Natural killer cell treated with Interleukin-12 subunit alpha and Interleukin-12 subunit beta and Interleukin-15 and Interleukin-18, amount 100 ng/mL, for 72 hours (primary cell): ENCODE measurements around the gene NRXN3. TPM values are rescaled to one million over a fixed set of nuclear protein-coding genes. Genes with fewer than 3 reads are reported as not detected.

Experiments used
- ATAC-seq, 2 donors: fragments of 150-1000 bp; cut with Tn5 transposase in 1 of 2; sonication (Bioruptor Pico), chemical (Tn5 transposase) in 1 of 2; 2 replicates each; pipeline ENCODE4 v1.10.0; 2021
- DNase-seq: peaks from one replicate; pipeline ENCODE4 v3.0.0; 2022; ENCODE audit warnings: low spot score
- H3K27ac Mint-ChIP-seq, 2 donors: 1 replicate in 1 of 2; 2 replicates in 1 of 2; pipeline ENCODE4 v1.8.0; 2022; ENCODE audit warnings: mixed read lengths in 2 of 2, mild to moderate bottlenecking in 1 of 2, moderate library complexity in 1 of 2
- H3K27me3 Mint-ChIP-seq, 2 donors: 1 replicate in 1 of 2; 2 replicates in 1 of 2; pipeline ENCODE4 v1.8.0; 2022; ENCODE audit warnings: mixed read lengths in 2 of 2
- H3K36me3 Mint-ChIP-seq: one replicate; pipeline ENCODE4 v1.8.0; 2022; ENCODE audit warnings: mixed read lengths
- H3K4me1 Mint-ChIP-seq, 2 donors: 1 replicate in 1 of 2; 2 replicates in 1 of 2; pipeline ENCODE4 v1.8.0; 2022; ENCODE audit warnings: low read depth in 2 of 2, mixed read lengths in 2 of 2, mild to moderate bottlenecking in 1 of 2
- H3K4me3 Mint-ChIP-seq: one replicate; pipeline ENCODE4 v1.8.0; 2022; ENCODE audit warnings: mixed read lengths
- H3K9me3 Mint-ChIP-seq: 2 replicates; pipeline ENCODE4 v1.8.0; 2022; ENCODE audit warnings: mixed read lengths
- total RNA-seq, 2 donors: library from RNA; stranded (reverse); gene quantifications; one replicate each; pipeline ENCODE4 v1.2.3, GENCODE V29; 2022

NRXN3 gene
- total RNA-seq, 2 donors from 2014 or later, result not detected

DNA sequence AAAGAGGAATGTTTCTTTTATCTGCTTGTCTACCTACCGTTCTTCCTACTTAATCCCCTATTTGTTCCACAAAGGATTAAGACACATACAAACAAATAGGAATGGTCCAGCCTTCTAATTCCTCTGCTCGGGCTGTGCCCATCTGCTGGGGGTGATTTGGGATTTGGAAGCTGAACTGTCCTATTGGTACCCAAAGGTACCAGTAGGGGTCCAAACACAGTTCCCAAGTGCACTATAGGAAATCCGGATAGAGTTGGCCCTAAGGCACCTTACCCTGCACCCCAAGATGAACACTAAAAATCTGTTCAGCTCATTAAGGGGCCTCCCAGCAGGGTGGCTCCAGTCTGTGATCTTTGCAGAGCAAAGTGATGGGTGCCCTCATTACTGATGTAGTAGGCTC is 566.9 kb downstream of the NRXN3 start:
- Mint-ChIP-seq H3K27me3 (peaks cover 0 to 8% of the 10 kb centered on the region in 2 donors), H3K36me3 (no peaks in the 10 kb centered on the region), H3K9me3 (no peaks in the 10 kb centered on the region), H3K27ac (no peak overlapping the region), H3K4me1 (no peaks in the 10 kb centered on the region), H3K4me3 (no peak overlapping the region)
- ATAC-seq, result no peak
- DNase-seq, result no peak

DNA sequence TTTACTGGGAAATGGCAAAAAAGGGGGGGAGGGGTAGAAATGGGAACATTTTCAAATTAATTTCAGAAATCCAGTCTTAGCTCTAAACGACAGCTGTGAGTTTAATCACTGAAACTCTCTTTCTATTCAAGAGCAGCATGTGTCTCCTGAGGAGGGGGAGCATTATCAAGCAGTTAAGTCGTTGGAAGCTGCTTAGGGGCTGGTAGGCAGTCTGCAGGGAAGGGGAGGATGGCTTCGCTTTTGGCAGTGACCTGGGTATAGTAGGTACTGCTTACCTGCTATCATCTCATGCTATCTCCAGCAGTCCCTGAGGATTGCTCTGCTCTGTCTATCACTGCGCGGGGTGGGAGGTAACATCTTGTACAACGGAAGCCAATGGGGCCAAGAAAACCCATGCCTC is 567.4 kb downstream of the NRXN3 start:
- no peaks in the 10 kb centered on the region for H3K4me1 Mint-ChIP-seq
- ATAC-seq, result no peak
- H3K27ac Mint-ChIP-seq, result no peak overlapping the region
- no peak overlapping the region for H3K4me3 Mint-ChIP-seq
- no peaks in the 10 kb centered on the region for H3K36me3 Mint-ChIP-seq
- DNase-seq, result no peak
- no peaks in the 10 kb centered on the region for H3K9me3 Mint-ChIP-seq
- peaks cover 0 to 8% of the 10 kb centered on the region in 2 donors for H3K27me3 Mint-ChIP-seq

DNA sequence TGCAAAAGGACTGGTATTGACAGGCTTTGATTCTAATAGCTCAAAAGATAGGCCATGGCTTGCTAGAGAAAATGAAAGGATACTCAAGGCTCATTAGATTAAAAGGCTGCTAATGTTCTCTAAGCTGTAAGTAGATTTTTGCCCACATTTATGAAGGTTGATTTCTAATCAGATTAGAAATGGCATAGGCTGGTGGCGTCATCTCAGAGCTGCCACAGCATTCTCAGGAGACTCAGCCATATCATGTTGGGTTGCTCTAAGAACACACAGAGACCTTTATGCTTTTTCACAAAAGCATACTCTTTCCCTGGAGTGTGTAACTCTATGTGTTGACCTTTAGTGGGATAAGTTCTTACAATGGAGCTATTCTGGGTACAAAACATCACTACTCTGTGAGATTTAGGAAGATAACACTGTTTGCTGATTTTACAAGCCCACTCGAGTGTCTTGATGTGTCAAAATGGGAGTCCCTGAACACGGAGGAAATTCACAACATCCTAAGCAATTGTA is 576.0 kb downstream of the NRXN3 start:
- Mint-ChIP-seq H3K4me1 (no peaks in the 10 kb centered on the region), H3K9me3 (peaks cover 5% of the 10 kb centered on the region), H3K36me3 (no peaks in the 10 kb centered on the region), H3K27ac (no peak overlapping the region), H3K27me3 (peaks cover 0 to 2% of the 10 kb centered on the region in 2 donors), H3K4me3 (no peak overlapping the region)
- ATAC-seq (no peak), DNase-seq (no peak)

DNA sequence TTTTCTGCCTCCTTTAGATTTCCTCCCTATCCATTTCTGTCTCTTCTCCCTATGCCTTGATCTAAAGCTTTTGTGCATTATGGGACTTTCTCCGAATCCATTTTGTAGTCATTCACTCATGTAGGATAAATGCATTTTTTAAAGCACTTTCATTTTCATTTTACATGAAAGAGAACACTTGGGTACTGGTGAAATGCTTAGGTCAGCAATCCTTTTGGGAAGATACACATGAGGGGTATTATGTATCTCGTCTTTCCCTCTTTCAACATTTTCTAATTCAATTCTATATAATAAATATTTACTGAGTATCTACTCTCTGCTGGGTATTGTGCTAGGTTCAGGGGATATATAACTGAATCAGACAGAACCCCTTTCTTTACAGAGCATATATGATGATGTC is 577.6 kb downstream of the NRXN3 start:
- ATAC-seq (no peak), DNase-seq (no peak)
- Mint-ChIP-seq H3K9me3 (peaks cover 11% of the 10 kb centered on the region), H3K36me3 (no peaks in the 10 kb centered on the region), H3K4me1 (no peaks in the 10 kb centered on the region), H3K27ac (no peak overlapping the region), H3K27me3 (peaks cover 0 to 2% of the 10 kb centered on the region in 2 donors), H3K4me3 (no peak overlapping the region)

DNA sequence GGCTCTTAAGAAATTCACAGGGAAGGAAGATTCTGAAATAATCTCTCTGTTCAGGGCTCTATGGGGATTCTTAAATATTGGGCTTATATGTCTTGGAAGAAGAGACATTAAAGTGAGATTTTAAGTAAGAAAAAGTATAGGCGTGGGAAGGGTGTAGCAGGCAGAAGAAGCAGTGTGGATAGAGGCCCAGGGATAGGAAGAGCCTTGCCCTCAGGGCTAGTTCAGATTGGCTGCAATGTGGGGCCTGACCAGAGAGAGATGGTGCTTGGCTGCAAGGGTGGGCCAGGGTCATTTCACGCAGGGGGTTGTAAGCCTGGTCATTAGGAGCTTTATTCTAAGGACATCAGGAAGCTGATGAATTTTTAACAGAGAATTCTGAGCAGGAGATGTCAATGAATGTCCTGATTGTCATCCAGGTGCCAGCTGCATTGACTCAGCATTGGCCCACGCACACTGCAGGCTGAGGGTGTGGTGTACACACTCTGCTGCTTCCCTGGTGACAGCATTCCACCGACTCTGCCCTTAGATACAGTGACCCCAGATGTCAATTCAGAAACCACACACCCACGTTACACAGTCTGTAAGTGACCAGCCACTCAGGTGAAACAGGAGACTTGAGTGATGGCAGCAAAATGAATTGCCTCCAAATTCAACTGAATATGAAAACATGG is 582.5 kb downstream of the NRXN3 start:
- H3K27me3 Mint-ChIP-seq, result no peaks in the 10 kb centered on the region
- H3K9me3 Mint-ChIP-seq, result peaks cover 14% of the 10 kb centered on the region
- no peak overlapping the region for H3K27ac Mint-ChIP-seq
- no peak overlapping the region for H3K4me3 Mint-ChIP-seq
- DNase-seq, result no peak
- H3K36me3 Mint-ChIP-seq, result no peaks in the 10 kb centered on the region
- no peak for ATAC-seq
- no peaks in the 10 kb centered on the region for H3K4me1 Mint-ChIP-seq

DNA sequence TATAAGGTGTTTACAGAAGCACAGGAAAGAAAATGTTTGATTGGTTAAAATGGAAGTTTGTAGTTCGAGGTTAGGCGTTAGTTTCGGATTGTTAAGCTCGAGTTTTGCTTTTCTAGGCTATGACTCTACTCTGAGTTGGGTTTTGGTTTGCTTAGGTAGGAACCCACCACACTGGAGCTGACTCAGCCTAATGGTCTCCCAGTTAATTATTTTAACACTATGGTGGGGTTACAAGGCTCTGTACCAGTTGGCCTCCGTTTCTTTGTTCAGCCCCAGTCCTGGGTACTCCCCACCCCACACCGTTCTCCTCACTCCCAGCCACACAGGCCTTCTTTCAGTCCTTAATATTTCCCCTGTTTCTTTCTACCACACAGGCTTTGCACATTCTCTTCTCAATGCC is 583.9 kb downstream of the NRXN3 start:
- H3K27me3 Mint-ChIP-seq, result no peaks in the 10 kb centered on the region
- DNase-seq (no peak), ATAC-seq (peak in 1 of 2 donors; percentile 28)
- no peak overlapping the region for H3K4me3 Mint-ChIP-seq
- H3K27ac Mint-ChIP-seq, result no peak overlapping the region
- peaks cover 8% of the 10 kb centered on the region for H3K9me3 Mint-ChIP-seq
- H3K4me1 Mint-ChIP-seq, result no peaks in the 10 kb centered on the region
- no peaks in the 10 kb centered on the region for H3K36me3 Mint-ChIP-seq

DNA sequence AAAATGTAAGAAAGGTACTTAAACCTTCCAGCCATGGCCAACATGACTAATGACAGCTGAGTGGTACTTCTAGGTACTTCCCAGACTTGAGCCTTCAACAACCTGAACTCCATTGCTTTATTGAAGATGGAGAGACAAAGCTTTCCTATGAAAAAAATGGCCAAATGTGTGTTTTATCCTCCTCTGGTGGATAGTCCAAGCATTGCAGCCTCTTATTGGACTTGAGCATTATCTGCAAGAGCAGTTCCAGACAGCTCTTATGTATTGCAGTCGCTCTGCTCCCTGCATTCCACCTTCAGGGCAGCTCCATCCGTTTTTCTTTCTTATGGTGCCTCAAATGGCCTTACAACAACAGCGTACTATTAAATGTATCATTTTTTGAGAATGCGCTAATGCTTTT is 588.2 kb downstream of the NRXN3 start:
- ATAC-seq (no peak), DNase-seq (no peak)
- H3K9me3 Mint-ChIP-seq, result peaks cover 9% of the 10 kb centered on the region
- no peaks in the 10 kb centered on the region for H3K36me3 Mint-ChIP-seq
- no peaks in the 10 kb centered on the region for H3K27me3 Mint-ChIP-seq
- no peak overlapping the region for H3K4me3 Mint-ChIP-seq
- H3K27ac Mint-ChIP-seq, result no peak overlapping the region
- no peaks in the 10 kb centered on the region for H3K4me1 Mint-ChIP-seq

DNA sequence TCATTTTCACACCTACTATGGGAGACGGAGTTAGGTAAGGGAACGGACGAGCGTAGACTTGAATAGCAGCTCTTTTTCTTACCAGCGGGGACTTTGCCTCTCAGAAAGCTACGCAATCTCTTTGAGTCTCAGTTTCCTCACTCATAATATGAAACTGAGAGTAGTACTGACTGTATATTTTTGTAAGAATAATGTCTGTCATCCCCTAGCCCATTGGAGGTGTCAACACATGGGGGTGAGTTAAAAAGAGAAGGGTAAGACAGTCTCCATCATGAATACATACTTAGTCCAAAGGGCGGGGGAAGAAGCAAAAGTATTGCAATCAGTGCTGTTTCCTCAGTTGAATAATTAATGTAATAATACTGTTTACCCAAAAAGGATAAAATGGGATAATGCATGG is 592.2 kb downstream of the NRXN3 start:
- Mint-ChIP-seq H3K27ac (no peak overlapping the region), H3K4me1 (no peaks in the 10 kb centered on the region), H3K4me3 (no peak overlapping the region), H3K9me3 (peaks cover 6% of the 10 kb centered on the region), H3K36me3 (no peaks in the 10 kb centered on the region), H3K27me3 (no peaks in the 10 kb centered on the region)
- no peak for ATAC-seq
- no peak for DNase-seq

DNA sequence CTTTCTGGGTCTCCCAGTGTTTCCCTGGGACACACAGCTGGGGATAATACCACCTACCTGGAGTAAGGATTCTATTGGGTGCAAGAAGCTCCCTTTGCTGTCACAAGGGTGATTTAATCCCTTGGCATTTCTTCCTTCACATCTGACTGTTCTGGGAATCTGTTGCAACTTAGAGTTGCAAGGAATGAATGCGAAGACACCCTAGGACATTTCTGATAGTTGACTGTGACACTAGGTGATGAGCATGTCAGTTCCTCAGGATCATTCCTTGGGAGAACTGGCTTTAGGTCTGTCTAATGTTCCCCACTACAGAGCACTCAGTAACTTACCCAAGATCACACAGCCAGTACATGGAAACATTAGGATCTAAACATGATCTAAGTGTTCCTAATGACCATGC is 593.6 kb downstream of the NRXN3 start:
- H3K27ac Mint-ChIP-seq, result no peak overlapping the region
- no peaks in the 10 kb centered on the region for H3K36me3 Mint-ChIP-seq
- ATAC-seq (no peak), DNase-seq (no peak)
- no peaks in the 10 kb centered on the region for H3K27me3 Mint-ChIP-seq
- peaks cover 6% of the 10 kb centered on the region for H3K9me3 Mint-ChIP-seq
- no peak overlapping the region for H3K4me3 Mint-ChIP-seq
- no peaks in the 10 kb centered on the region for H3K4me1 Mint-ChIP-seq

DNA sequence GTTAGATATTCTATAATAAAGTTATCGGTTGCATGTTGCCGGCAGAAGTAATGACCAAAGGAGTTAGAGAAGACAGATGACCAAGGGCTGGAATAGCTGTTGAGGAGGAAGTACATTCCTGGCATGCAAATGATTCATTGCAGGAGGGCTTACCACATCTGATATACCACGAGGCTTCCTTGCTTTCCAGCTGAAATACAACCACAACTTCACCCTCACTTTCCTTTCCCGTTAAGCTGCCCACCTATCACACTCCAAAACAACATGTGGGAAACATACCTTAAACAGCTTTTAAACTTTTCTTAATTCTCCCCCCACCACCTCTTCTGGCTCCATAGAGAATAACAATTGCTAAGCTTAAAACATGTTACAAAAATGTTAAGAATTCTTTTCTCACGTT is 594.1 kb downstream of the NRXN3 start:
- DNase-seq (no peak), ATAC-seq (no peak)
- no peaks in the 10 kb centered on the region for H3K27me3 Mint-ChIP-seq
- H3K4me1 Mint-ChIP-seq, result no peaks in the 10 kb centered on the region
- H3K36me3 Mint-ChIP-seq, result no peaks in the 10 kb centered on the region
- peaks cover 6% of the 10 kb centered on the region for H3K9me3 Mint-ChIP-seq
- no peak overlapping the region for H3K27ac Mint-ChIP-seq
- no peak overlapping the region for H3K4me3 Mint-ChIP-seq

DNA sequence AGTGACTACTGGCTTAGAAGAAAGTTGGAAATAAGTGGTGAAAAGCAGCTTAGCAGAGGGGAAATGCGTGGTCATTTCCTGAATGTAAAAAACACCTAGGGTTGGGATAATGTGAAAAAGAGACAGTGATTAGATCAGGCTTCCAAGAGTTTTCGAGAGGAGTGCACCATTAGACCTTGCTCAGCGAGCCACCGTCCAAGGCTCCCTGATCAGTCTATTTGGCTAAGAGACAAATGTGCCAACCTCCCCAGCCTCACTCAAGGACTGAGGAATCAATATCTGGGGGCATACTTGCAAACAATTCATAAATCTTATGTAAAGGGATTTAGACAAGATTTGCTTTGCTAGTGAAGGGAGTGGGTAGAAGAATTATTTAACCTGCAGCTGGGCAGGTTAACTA is 594.5 kb downstream of the NRXN3 start:
- Mint-ChIP-seq H3K27ac (no peak overlapping the region), H3K9me3 (peaks cover 7% of the 10 kb centered on the region), H3K27me3 (no peaks in the 10 kb centered on the region), H3K36me3 (no peaks in the 10 kb centered on the region), H3K4me1 (no peaks in the 10 kb centered on the region), H3K4me3 (no peak overlapping the region)
- no peak for ATAC-seq
- no peak for DNase-seq

DNA sequence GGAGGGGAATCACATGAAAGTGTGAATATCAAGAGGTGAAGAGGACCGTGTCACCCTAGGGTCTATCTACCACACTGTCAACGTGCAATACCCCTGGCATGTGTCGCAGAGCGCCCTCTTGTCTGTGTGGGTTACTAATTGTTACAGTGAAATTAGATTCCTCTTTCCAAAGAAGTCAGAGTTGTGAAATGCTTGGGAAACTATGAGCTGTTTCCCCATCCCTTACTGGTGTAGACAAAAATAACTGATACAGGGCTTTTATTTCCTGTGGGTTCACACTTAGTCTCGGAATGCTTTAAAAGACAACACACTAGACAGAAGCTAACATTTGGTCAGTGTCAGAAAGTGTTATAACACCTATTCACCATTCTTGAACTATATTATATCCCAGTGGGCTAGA is 597.3 kb downstream of the NRXN3 start:
- no peaks in the 10 kb centered on the region for H3K27me3 Mint-ChIP-seq
- H3K36me3 Mint-ChIP-seq, result no peaks in the 10 kb centered on the region
- DNase-seq (no peak), ATAC-seq (no peak)
- H3K4me1 Mint-ChIP-seq, result no peaks in the 10 kb centered on the region
- no peak overlapping the region for H3K4me3 Mint-ChIP-seq
- H3K27ac Mint-ChIP-seq, result no peak overlapping the region
- peaks cover 4% of the 10 kb centered on the region for H3K9me3 Mint-ChIP-seq

DNA sequence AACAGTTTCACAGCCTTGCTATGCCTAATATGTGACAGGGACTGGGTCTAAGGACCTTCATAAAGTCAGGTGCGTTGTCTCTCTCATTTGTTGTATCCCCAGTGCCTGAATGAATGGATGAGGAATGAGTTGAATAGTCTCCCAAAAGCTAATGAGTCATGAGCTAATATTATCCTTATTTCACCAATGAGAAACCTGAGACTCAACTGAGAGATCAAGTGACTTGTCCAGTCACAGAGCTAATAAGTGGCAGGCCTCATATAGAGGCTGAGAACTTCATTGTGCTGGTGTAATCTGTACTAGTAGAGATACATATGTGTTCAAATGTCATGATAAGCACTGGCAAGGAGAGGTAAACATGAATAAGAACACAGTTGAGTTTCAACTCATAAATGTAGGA is 612.4 kb downstream of the NRXN3 start:
- Mint-ChIP-seq H3K27ac (no peak overlapping the region), H3K36me3 (no peaks in the 10 kb centered on the region), H3K4me1 (no peaks in the 10 kb centered on the region), H3K9me3 (peaks cover 8% of the 10 kb centered on the region), H3K4me3 (no peak overlapping the region), H3K27me3 (no peaks in the 10 kb centered on the region)
- no peak for ATAC-seq
- no peak for DNase-seq

DNA sequence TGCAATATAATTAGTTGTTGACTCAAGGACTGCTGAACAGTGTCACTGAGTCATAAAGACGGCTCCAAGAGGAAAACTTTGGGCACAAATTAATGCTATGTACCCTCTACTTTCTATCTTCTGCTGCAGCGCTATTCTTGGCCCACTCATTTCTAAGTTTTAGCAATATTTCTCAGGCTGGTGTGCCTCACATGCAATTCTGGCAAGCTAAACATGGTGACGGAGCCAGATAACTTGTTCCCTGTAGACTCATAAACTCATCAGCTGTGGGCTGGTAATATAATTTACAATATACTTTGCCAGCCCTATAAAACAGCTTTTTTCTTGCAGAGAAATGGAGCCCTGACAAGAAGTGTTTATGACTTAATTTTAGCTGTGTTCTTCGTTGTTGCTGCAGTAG is 615.1 kb downstream of the NRXN3 start:
- no peak for ATAC-seq
- Mint-ChIP-seq H3K36me3 (no peaks in the 10 kb centered on the region), H3K27me3 (no peaks in the 10 kb centered on the region), H3K9me3 (peaks cover 8% of the 10 kb centered on the region), H3K4me3 (no peak overlapping the region), H3K27ac (no peak overlapping the region), H3K4me1 (no peaks in the 10 kb centered on the region)
- no peak for DNase-seq
